ENCODE measurements around the gene STARD3.

Gene STARD3

GRCh38 chr17:39694593-39694992 is 57.6 kb downstream of the STARD3 start:
- no peak for TF ChIP-seq CTCF (IDR thresholded peaks at IDR 0.05)

DNA sequence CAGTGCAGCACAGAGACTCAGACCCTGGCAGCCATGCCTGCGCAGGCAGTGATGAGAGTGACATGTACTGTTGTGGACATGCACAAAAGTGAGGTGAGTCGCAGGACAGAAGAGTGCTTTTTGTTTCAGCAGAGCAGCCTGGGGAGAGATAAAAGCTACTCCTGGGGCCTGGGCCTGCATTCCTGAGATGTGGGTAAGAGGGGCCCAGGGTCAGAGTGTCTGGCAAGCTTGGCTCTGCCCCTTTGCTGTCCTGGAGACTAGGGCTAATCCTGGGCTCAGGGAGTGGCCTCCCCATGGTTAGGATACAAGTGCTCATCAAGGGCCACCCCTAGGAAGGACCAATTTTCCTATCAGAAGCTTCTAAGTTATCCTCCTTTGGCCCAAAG is 58.1 kb downstream of the STARD3 start:
- no peak for TF ChIP-seq CTCF (IDR thresholded peaks at IDR 0.05)

DNA sequence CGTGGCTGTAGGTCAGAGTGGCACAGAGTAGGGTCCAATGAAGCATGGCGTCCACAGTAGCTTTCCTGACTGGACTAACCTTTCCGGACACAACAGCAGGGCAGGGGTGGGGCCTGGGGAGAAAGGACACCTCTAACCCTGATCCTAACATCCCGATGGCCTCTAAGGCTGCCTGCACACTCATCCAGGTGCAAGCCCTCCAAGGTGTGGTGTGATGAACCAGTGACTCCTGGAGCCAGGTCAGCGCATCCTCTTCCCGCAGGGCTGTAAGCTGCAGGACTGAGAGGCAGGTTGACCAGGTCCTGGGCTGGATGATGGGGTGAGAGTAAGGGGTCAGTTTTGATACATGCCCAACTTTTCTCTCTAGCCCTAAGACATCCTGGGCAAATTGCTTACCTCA is 59.8 kb downstream of the STARD3 start:
- no peak for TF ChIP-seq CTCF (IDR thresholded peaks at IDR 0.05)

- no peak for TF ChIP-seq CTCF (IDR thresholded peaks at IDR 0.05)
Observed at GRCh38 chr17:39697961-39698360, 61.0 kb downstream of the STARD3 start.

DNA sequence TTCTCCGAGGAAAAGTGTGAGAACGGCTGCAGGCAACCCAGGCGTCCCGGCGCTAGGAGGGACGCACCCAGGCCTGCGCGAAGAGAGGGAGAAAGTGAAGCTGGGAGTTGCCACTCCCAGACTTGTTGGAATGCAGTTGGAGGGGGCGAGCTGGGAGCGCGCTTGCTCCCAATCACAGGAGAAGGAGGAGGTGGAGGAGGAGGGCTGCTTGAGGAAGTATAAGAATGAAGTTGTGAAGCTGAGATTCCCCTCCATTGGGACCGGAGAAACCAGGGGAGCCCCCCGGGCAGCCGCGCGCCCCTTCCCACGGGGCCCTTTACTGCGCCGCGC is 62.8 kb downstream of the STARD3 start, which contains the start of gene ERBB2:
TSS of gene ERBB2 (plus strand) at position 247 of the 330 bp plus-strand sequence. CDS start 175 bp downstream, outside the sequence.
- no peak for TF ChIP-seq CTCF (IDR thresholded peaks at IDR 0.05)

- no peak for TF ChIP-seq CTCF (IDR thresholded peaks at IDR 0.05)
Observed at GRCh38 chr17:39700148-39700987, 63.4 kb downstream of the STARD3 start.

DNA sequence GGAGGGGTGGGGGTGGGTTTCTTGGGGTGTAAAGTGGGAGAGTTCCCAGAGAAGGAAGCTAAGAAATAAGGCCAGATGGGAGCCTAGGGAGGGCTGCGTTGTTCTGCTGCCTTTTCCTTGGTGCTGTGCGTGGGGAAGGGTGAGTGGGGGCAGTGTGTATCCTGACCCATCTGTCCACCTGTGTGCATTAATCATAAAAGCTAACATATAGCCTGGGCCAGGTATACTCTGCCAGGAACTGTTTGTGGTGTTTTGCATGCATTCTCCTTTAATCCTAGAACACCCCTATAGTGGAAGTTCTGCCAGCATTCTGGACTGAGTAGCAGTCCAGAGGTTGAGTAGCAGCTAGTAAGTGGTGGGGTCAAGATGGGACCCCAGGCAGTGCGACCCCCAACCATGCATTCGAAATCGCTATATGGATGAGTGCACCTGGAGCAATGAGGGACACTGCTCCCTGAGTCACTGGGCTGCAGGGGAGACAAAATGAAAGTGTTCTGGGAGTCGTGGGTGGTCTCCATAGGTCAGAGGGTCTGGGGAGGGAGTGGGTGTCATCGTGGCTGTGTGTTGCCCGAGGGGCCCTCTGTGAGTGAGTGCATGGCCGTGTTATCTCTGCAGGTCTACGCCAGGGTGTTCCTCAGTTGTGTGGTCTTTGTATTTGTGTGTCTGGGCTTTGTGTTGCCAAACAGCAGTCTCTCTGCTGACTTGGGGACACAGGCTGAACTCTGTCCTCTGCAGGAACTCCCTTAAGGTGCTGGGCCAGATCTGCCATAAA is 64.3 kb downstream of the STARD3 start:
- TF ChIP-seq CTCF (IDR thresholded peaks at IDR 0.05) = no peak
